HepG2 (cell line): Measurements from ENCODE around the gene SERINC2. TPM values are rescaled to one million over a fixed set of nuclear protein-coding genes. Genes with fewer than 3 reads are reported as not detected.

Source experiments
- ATAC-seq: fragments of 200-7000 bp; cut with Tn5 transposase; 3 replicates; pipeline ENCODE4 v1.9.1; 2020; ENCODE audit warnings: mild to moderate bottlenecking, moderate library complexity
- BruUV-seq: library from RNA; stranded (reverse); fragments of 400-500 nt; replicated peaks from 2 replicates; lab custom pipeline; 2021; lab: Mats Ljungman, UMichigan
- CTCF ChIA-PET: fragments of 300-600 bp; formaldehyde crosslinking; extraction: SDS; loops from one replicate; lab custom pipeline; 2021; ENCODE audit warnings: low total read pairs, inconsistent platforms, low intra/inter-chr PET ratio; lab: Yijun Ruan, JAX
- POLR2A ChIA-PET: fragments of 350-600 bp; sonication (Branson Sonifier 250); formaldehyde crosslinking; loops from one replicate; lab custom pipeline; 2020; ENCODE audit warnings: antibody characterized with exemption, inconsistent platforms; lab: Yijun Ruan, JAX
- DNase-seq: peaks from one replicate; pipeline ENCODE4 v3.0.0-alpha.2; 2015; ENCODE audit warnings: low spot score
- FAIRE-seq: peaks from 3 replicates; lab custom pipeline; 2011; peaks lifted over from hg19 to GRCh38; lab: Jason Lieb, UNC
- H2AFZ ChIP-seq: one replicate; pipeline ENCODE4 v1.6.1; 2011; ENCODE audit warnings: low read length, inconsistent platforms
- H3K27ac ChIP-seq: fragments of 300-600 bp; 3 replicates; pipeline ENCODE4 v1.8.0; 2011; ENCODE audit warnings: mixed run types, mild to moderate bottlenecking, mixed read lengths, low read length, inconsistent platforms; ENCODE audit not compliant: insufficient read depth; ENCODE audit errors: extremely low read length
- H3K27me3 ChIP-seq, 2 experiments: fragments of 200-600 bp in 1 of 2; 2 replicates in 1 of 2; 3 replicates in 1 of 2; pipeline versions ENCODE4 v1.6.0 to v1.8.0; 2011; ENCODE audit warnings: low read length in 2 of 2, mild to moderate bottlenecking in 2 of 2, moderate library complexity in 2 of 2, inconsistent platforms in 1 of 2; ENCODE audit not compliant: insufficient read depth in 2 of 2, control insufficient read depth in 1 of 2
- H3K36me3 ChIP-seq, 2 experiments: fragments of 200-600 bp in 1 of 2; replicated peaks in 1 of 2; 2 replicates in 1 of 2; 3 replicates in 1 of 2; pipeline versions ENCODE4 v1.5.1 to v1.8.0; 2011; ENCODE audit warnings: low read length in 2 of 2, inconsistent platforms in 1 of 2; ENCODE audit not compliant: insufficient read depth in 2 of 2, control insufficient read depth in 1 of 2
- H3K4me1 ChIP-seq: 2 replicates; pipeline ENCODE4 v1.5.1; 2012; ENCODE audit warnings: low read length, inconsistent platforms; ENCODE audit not compliant: insufficient read depth
- H3K4me2 ChIP-seq: 2 replicates; pipeline ENCODE4 v1.6.0; 2011; ENCODE audit warnings: low read depth, low read length, inconsistent platforms
- H3K4me3 ChIP-seq, 3 experiments: fragments of 200-600 bp in 1 of 3; sonication (generic), shearing (Covaris generic) in 1 of 3; replicated peaks in 1 of 3; 2 replicates each; pipeline ENCODE4 v1.5.1; 2011 to 2016; ENCODE audit warnings: low read length in 3 of 3, inconsistent platforms in 2 of 3, low read depth in 2 of 3, mild to moderate bottlenecking in 2 of 3, control low read depth in 1 of 3, mixed read lengths in 1 of 3; ENCODE audit not compliant: insufficient read depth in 1 of 3
- H3K79me2 ChIP-seq: one replicate; pipeline ENCODE4 v1.6.1; 2011; ENCODE audit warnings: low read length, inconsistent platforms; ENCODE audit not compliant: insufficient read depth
- H3K9ac ChIP-seq: 2 replicates; pipeline ENCODE4 v1.6.0; 2011; ENCODE audit warnings: mild to moderate bottlenecking, low read depth, low read length, inconsistent platforms; ENCODE audit not compliant: insufficient read depth
- H3K9me3 ChIP-seq: 2 replicates; pipeline ENCODE4 v1.5.1; 2012; ENCODE audit warnings: mild to moderate bottlenecking, low read length
- H4K20me1 ChIP-seq: 2 replicates; pipeline ENCODE4 v1.6.0; 2011; ENCODE audit warnings: inconsistent platforms, mild to moderate bottlenecking, low read length, moderate library complexity; ENCODE audit not compliant: insufficient read depth
- HNRNPL ChIP-seq: fragments of 200-400 bp; formaldehyde crosslinking; IDR thresholded peaks from 2 replicates; pipeline ENCODE4 v1.6.1; 2017; ENCODE audit warnings: mild to moderate bottlenecking, low read depth, low read length
- KLF11 ChIP-seq: IDR thresholded peaks from 2 replicates; pipeline ENCODE4 v1.6.1; 2016; ENCODE audit warnings: missing compliant biosample characterization
- NFRKB ChIP-seq: fragments of 450-650 bp; IDR thresholded peaks from 2 replicates; pipeline ENCODE4 v1.6.1; 2017
- NR2F2 ChIP-seq: IDR thresholded peaks from 2 replicates; pipeline ENCODE4 v1.6.1; 2012; ENCODE audit warnings: low read depth, inconsistent platforms, borderline replicate concordance
- RAD21 ChIP-seq: fragments of 450-650 bp; formaldehyde crosslinking; IDR thresholded peaks from 2 replicates; pipeline ENCODE4 v1.5.0; 2020; ENCODE audit warnings: mild to moderate bottlenecking
- ZMYM2 ChIP-seq: sonication (generic); formaldehyde crosslinking; IDR thresholded peaks from 2 replicates; pipeline ENCODE4 v1.8.0; 2022; ENCODE audit warnings: mild to moderate bottlenecking, missing genetic modification reagents
- ZNF17 ChIP-seq: sonication (generic); formaldehyde crosslinking; IDR thresholded peaks from 2 replicates; pipeline ENCODE4 v1.5.0; 2020; ENCODE audit warnings: mild to moderate bottlenecking, missing genetic modification reagents
- ZNF350 ChIP-seq: sonication (generic); formaldehyde crosslinking; IDR thresholded peaks from 2 replicates; pipeline ENCODE4 v1.4.0; 2020; ENCODE audit warnings: mild to moderate bottlenecking, low read depth, missing genetic modification reagents, borderline replicate concordance
- WGBS: methylation state at CpG from one replicate; pipeline ENCODE4 v1.1.6; 2017; ENCODE audit warnings: low lambda C conversion rate; 5-methylcytosine and 5-hydroxymethylcytosine counted together
- in situ Hi-C: cut with HindIII; loops from 2 replicates; pipeline ENCODE4 v1.10.0; 2017; ENCODE audit warnings: low pct_unique_long_range_greater_than_20kb; ENCODE audit not compliant: extremely low pct_ligation_motif_present
- intact Hi-C: fragments of 100-400 bp; cut with micrococcal nuclease; formaldehyde crosslinking; loops from one replicate; pipeline ENCODE4 v1.10.0; 2022; ENCODE audit not compliant: unreplicated experiment
- polyA plus RNA-seq, 8 experiments: library from polyadenylated mRNA; depleted of rRNA in 3 of 8; stranded (reverse) in 7 of 8; unstranded in 1 of 8; fragments of >200 nt; fragmentation: Illumina TruSeq in 4 of 8; extraction: Trizol in 4 of 8; gene quantifications; 2 replicates each; pipeline versions ENCODE4 v1.2.1 to v1.2.3, GENCODE V29; 2011 to 2016; ENCODE audit warnings: low read depth in 4 of 8, missing spikeins in 1 of 8, mixed read lengths in 1 of 8; ENCODE audit not compliant: insufficient read depth in 1 of 8
- total RNA-seq, 5 experiments: library from RNA; depleted of rRNA; stranded (reverse); fragments of >200 nt; fragmentation: Illumina TruSeq; extraction: Trizol; gene quantifications; 2 replicates each; pipeline ENCODE4 v1.2.3, GENCODE V29; 2016; ENCODE audit warnings: low read depth in 1 of 5
- TF ChIP-seq, protein P1 (sequence below): sonication (generic); formaldehyde crosslinking; IDR thresholded peaks from 2 replicates; pipeline ENCODE4 v1.5.0; 2020; ENCODE audit warnings: mild to moderate bottlenecking, missing genetic modification reagents
- TF ChIP-seq, protein P2 (sequence below): sonication (generic); formaldehyde crosslinking; IDR thresholded peaks from 2 replicates; pipeline ENCODE4 v1.5.0; 2020; ENCODE audit warnings: mild to moderate bottlenecking, missing genetic modification reagents, borderline replicate concordance

The SERINC2 gene
- total and polyA plus RNA-seq, 2 of the 13 experiments (the other 11 are each of a cell fraction or from before 2014, with no cell fraction given), result 4.8 to 126 TPM

DNA sequence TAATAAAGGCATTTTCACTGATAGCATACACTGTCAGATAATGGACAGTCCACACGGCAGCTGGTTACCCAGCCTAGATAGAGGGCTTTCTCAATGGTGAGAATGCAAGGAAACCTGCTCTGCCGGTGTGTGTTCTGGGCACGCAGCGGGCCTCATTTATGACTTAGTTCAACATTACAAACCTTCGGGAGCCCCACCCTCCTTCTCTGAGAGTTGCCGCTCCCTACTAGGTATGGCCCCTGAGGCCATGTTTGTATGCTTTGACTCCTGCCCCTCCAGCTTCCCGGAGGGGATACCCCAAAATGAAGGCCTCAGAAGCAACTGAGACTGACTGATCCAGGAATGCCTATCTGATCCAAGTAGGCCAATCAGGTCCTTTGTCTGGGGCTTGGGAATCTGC, 22.9 kb upstream of the SERINC2 start:
- no peak overlapping the region for H3K9ac ChIP-seq
- H4K20me1 ChIP-seq, result no peaks in the 10 kb centered on the region
- no peaks in the 10 kb centered on the region for H3K79me2 ChIP-seq
- in situ Hi-C loops, result loop anchor here (5.0 kb wide), 1 partner anchor 37 kb away; no protein-coding TSS in a partner anchor
- TF ChIP-seq RAD21 (CRISPR knock-in tag), result no peak
- no peak for TF ChIP-seq ZMYM2 (CRISPR knock-in tag)
- TF ChIP-seq HNRNPL, result no peak
- no peak for TF ChIP-seq KLF11 (CRISPR knock-in tag)
- no peak for TF ChIP-seq NR2F2
- TF ChIP-seq, protein P1, sequence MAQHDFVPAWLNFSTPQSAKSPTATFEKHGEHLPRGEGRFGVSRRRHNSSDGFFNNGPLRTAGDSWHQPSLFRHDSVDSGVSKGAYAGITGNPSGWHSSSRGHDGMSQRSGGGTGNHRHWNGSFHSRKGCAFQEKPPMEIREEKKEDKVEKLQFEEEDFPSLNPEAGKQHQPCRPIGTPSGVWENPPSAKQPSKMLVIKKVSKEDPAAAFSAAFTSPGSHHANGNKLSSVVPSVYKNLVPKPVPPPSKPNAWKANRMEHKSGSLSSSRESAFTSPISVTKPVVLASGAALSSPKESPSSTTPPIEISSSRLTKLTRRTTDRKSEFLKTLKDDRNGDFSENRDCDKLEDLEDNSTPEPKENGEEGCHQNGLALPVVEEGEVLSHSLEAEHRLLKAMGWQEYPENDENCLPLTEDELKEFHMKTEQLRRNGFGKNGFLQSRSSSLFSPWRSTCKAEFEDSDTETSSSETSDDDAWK (CRISPR knock-in tag), result no peak
- TF ChIP-seq, protein P2, sequence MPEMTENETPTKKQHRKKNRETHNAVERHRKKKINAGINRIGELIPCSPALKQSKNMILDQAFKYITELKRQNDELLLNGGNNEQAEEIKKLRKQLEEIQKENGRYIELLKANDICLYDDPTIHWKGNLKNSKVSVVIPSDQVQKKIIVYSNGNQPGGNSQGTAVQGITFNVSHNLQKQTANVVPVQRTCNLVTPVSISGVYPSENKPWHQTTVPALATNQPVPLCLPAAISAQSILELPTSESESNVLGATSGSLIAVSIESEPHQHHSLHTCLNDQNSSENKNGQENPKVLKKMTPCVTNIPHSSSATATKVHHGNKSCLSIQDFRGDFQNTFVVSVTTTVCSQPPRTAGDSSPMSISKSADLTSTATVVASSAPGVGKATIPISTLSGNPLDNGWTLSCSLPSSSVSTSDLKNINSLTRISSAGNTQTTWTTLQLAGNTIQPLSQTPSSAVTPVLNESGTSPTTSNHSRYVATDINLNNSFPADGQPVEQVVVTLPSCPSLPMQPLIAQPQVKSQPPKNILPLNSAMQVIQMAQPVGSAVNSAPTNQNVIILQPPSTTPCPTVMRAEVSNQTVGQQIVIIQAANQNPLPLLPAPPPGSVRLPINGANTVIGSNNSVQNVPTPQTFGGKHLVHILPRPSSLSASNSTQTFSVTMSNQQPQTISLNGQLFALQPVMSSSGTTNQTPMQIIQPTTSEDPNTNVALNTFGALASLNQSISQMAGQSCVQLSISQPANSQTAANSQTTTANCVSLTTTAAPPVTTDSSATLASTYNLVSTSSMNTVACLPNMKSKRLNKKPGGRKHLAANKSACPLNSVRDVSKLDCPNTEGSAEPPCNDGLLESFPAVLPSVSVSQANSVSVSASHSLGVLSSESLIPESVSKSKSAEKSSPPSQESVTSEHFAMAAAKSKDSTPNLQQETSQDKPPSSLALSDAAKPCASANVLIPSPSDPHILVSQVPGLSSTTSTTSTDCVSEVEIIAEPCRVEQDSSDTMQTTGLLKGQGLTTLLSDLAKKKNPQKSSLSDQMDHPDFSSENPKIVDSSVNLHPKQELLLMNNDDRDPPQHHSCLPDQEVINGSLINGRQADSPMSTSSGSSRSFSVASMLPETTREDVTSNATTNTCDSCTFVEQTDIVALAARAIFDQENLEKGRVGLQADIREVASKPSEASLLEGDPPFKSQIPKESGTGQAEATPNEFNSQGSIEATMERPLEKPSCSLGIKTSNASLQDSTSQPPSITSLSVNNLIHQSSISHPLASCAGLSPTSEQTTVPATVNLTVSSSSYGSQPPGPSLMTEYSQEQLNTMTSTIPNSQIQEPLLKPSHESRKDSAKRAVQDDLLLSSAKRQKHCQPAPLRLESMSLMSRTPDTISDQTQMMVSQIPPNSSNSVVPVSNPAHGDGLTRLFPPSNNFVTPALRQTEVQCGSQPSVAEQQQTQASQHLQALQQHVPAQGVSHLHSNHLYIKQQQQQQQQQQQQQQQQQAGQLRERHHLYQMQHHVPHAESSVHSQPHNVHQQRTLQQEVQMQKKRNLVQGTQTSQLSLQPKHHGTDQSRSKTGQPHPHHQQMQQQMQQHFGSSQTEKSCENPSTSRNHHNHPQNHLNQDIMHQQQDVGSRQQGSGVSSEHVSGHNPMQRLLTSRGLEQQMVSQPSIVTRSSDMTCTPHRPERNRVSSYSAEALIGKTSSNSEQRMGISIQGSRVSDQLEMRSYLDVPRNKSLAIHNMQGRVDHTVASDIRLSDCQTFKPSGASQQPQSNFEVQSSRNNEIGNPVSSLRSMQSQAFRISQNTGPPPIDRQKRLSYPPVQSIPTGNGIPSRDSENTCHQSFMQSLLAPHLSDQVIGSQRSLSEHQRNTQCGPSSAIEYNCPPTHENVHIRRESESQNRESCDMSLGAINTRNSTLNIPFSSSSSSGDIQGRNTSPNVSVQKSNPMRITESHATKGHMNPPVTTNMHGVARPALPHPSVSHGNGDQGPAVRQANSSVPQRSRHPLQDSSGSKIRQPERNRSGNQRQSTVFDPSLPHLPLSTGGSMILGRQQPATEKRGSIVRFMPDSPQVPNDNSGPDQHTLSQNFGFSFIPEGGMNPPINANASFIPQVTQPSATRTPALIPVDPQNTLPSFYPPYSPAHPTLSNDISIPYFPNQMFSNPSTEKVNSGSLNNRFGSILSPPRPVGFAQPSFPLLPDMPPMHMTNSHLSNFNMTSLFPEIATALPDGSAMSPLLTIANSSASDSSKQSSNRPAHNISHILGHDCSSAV (CRISPR knock-in tag), result no peak
- TF ChIP-seq NFRKB, result no peak
- TF ChIP-seq ZNF17, result no peak
- TF ChIP-seq ZNF350 (CRISPR knock-in tag), result no peak
- peaks cover 0 to 15% of the 10 kb centered on the region in 2 experiments; a peak in 3 of 5 replicates for H3K27me3 ChIP-seq
- H3K4me2 ChIP-seq, result peak overlapping the region; percentile 14; the same call in 1 of the 2 replicates
- DNase-seq (no peak), ATAC-seq (no peak), FAIRE-seq (no peak)
- H3K9me3 ChIP-seq, result no peaks in the 10 kb centered on the region
- POLR2A ChIA-PET, result interaction anchor here (1.4 kb wide), 1 partner anchor 18 kb away, joined by 3 read pairs; no protein-coding TSS in a partner anchor
- no peak overlapping the region for H3K4me3 ChIP-seq
- H3K27ac ChIP-seq, result no peak overlapping the region
- peaks cover 24% of the 10 kb centered on the region for H3K4me1 ChIP-seq
- BruUV-seq, result no TSS peak
- 1% methylated on average over 6 of the region's 7 CpGs for WGBS
- no peaks in the 10 kb centered on the region for H3K36me3 ChIP-seq
- CTCF ChIA-PET, result no interaction called here
- no peak overlapping the region for H2AFZ ChIP-seq
- intact Hi-C loops, result no loop called here
